Chondrocyte (in vitro differentiated cells): Measurements from ENCODE around the gene MOCOS. TPM values are rescaled to one million over a fixed set of nuclear protein-coding genes. Genes with fewer than 3 reads are reported as not detected.

ENCODE experiments used
- DNase-seq: peaks from one replicate; pipeline ENCODE4 v3.0.0; 2021; ENCODE audit warnings: mixed read lengths, low spot score
- H3K27ac Mint-ChIP-seq: one replicate; pipeline ENCODE4 v1.8.0; 2021; ENCODE audit warnings: mild to moderate bottlenecking, moderate library complexity, mixed read lengths; ENCODE audit not compliant: unreplicated experiment
- H3K27me3 Mint-ChIP-seq: 2 replicates; pipeline ENCODE4 v1.8.0; 2021; ENCODE audit warnings: low read depth, mixed read lengths
- H3K36me3 Mint-ChIP-seq: 2 replicates; pipeline ENCODE4 v1.8.0; 2021; ENCODE audit warnings: low read depth, mixed read lengths
- H3K4me1 Mint-ChIP-seq: 2 replicates; pipeline ENCODE4 v1.8.0; 2021; ENCODE audit warnings: low read depth, mild to moderate bottlenecking, mixed read lengths
- H3K4me3 Mint-ChIP-seq: one replicate; pipeline ENCODE4 v1.8.0; 2021; ENCODE audit warnings: mild to moderate bottlenecking, moderate library complexity, mixed read lengths; ENCODE audit not compliant: unreplicated experiment
- H3K9me3 Mint-ChIP-seq: 2 replicates; pipeline ENCODE4 v1.8.0; 2021; ENCODE audit warnings: low read depth, mixed read lengths
- CTCF ChIP-seq: fragments of 200-600 bp; sonication (generic); IDR thresholded peaks from 2 replicates; pipeline ENCODE4 v1.5.0; 2021; ENCODE audit warnings: antibody characterized with exemption, mild to moderate bottlenecking, moderate library complexity
- total RNA-seq: library from RNA; stranded (reverse); gene quantifications from 3 replicates; pipeline ENCODE4 v1.2.1, GENCODE V29; 2021

The MOCOS gene
- total RNA-seq, 1 donor from 2014 or later: 13.2 TPM

GRCh38 chr18:36281936-36282335, 94.6 kb downstream of the MOCOS start:
- H3K36me3 Mint-ChIP-seq: no peaks in the 10 kb centered on the region
- no peak for DNase-seq
- TF ChIP-seq CTCF: no peak
- no peak overlapping the region for H3K27ac Mint-ChIP-seq
- H3K27me3 Mint-ChIP-seq: peaks cover 33% of the 10 kb centered on the region
- H3K4me3 Mint-ChIP-seq: no peak overlapping the region
- H3K4me1 Mint-ChIP-seq: peaks cover 2% of the 10 kb centered on the region
- H3K9me3 Mint-ChIP-seq: no peaks in the 10 kb centered on the region

- Mint-ChIP-seq H3K9me3 (peaks cover 3% of the 10 kb centered on the region), H3K4me1 (peaks cover 2% of the 10 kb centered on the region), H3K27ac (no peak overlapping the region), H3K36me3 (peaks cover 2% of the 10 kb centered on the region), H3K27me3 (peaks cover 27% of the 10 kb centered on the region), H3K4me3 (no peak overlapping the region)
- no peak for TF ChIP-seq CTCF
- no peak for DNase-seq
These were observed 96.2 kb downstream of the MOCOS start for GRCh38 chr18:36283448-36283847.

- Mint-ChIP-seq H3K4me1 (peaks cover 2% of the 10 kb centered on the region), H3K27me3 (peaks cover 22% of the 10 kb centered on the region), H3K4me3 (no peak overlapping the region), H3K27ac (no peak overlapping the region), H3K36me3 (peaks cover 5% of the 10 kb centered on the region), H3K9me3 (peaks cover 8% of the 10 kb centered on the region)
- no peak for DNase-seq
- TF ChIP-seq CTCF: no peak
These were observed 97.0 kb downstream of the MOCOS start for GRCh38 chr18:36284268-36284667.

GRCh38 chr18:36284671-36285295, 97.5 kb downstream of the MOCOS start:
- H3K27me3 Mint-ChIP-seq: peaks cover 18% of the 10 kb centered on the region
- peaks cover 5% of the 10 kb centered on the region for H3K36me3 Mint-ChIP-seq
- TF ChIP-seq CTCF: peak; percentile 97
- H3K4me3 Mint-ChIP-seq: no peak overlapping the region
- no peak for DNase-seq
- H3K9me3 Mint-ChIP-seq: peaks cover 12% of the 10 kb centered on the region
- H3K4me1 Mint-ChIP-seq: peaks cover 2% of the 10 kb centered on the region
- no peak overlapping the region for H3K27ac Mint-ChIP-seq

- peaks cover 20% of the 10 kb centered on the region for H3K9me3 Mint-ChIP-seq
- H3K36me3 Mint-ChIP-seq: peaks cover 10% of the 10 kb centered on the region
These were observed 100.4 kb downstream of the MOCOS start for GRCh38 chr18:36287653-36288052.

More at GRCh38 chr18:36287653-36288052, 100.4 kb downstream of the MOCOS start:
- Mint-ChIP-seq H3K4me1 (peaks cover 2% of the 10 kb centered on the region), H3K27ac (no peak overlapping the region), H3K27me3 (peaks cover 2% of the 10 kb centered on the region), H3K4me3 (no peak overlapping the region)
- no peak for TF ChIP-seq CTCF
- no peak for DNase-seq
